BLaER1 (cell line): ENCODE measurements around the gene SCRN1.
"Not testable (repeated sequence)": the region's sequence is repeated elsewhere in the genome, so short reads cannot be mapped to it uniquely, and the experiment has no call there.

Source experiments
- H3K27ac ChIP-seq: shearing (Covaris generic); formaldehyde crosslinking; 2 replicates; pipeline ENCODE4 v1.8.1; 2022
- H3K27me3 ChIP-seq: shearing (Covaris generic); formaldehyde crosslinking; 2 replicates; pipeline ENCODE4 v1.8.1; 2022
- H3K36me3 ChIP-seq: shearing (Covaris generic); formaldehyde crosslinking; 2 replicates; pipeline ENCODE4 v1.8.1; 2022
- H3K4me1 ChIP-seq: shearing (Covaris generic); formaldehyde crosslinking; 2 replicates; pipeline ENCODE4 v1.8.1; 2022
- H3K4me2 ChIP-seq: shearing (Covaris generic); formaldehyde crosslinking; 2 replicates; pipeline ENCODE4 v1.8.1; 2022
- H3K4me3 ChIP-seq: shearing (Covaris generic); formaldehyde crosslinking; 2 replicates; pipeline ENCODE4 v1.8.1; 2022
- H3K9ac ChIP-seq: shearing (Covaris generic); formaldehyde crosslinking; 2 replicates; pipeline ENCODE4 v1.8.1; 2022
- H3K9me3 ChIP-seq: shearing (Covaris generic); formaldehyde crosslinking; 2 replicates; pipeline ENCODE4 v1.8.1; 2022
- H4K20me1 ChIP-seq: shearing (Covaris generic); formaldehyde crosslinking; 2 replicates; pipeline ENCODE4 v1.8.1; 2022
- Cebpa-rat ChIP-seq: shearing (Covaris generic); IDR thresholded peaks from 2 replicates; pipeline ENCODE4 v1.8.1; 2022

The SCRN1 gene

DNA sequence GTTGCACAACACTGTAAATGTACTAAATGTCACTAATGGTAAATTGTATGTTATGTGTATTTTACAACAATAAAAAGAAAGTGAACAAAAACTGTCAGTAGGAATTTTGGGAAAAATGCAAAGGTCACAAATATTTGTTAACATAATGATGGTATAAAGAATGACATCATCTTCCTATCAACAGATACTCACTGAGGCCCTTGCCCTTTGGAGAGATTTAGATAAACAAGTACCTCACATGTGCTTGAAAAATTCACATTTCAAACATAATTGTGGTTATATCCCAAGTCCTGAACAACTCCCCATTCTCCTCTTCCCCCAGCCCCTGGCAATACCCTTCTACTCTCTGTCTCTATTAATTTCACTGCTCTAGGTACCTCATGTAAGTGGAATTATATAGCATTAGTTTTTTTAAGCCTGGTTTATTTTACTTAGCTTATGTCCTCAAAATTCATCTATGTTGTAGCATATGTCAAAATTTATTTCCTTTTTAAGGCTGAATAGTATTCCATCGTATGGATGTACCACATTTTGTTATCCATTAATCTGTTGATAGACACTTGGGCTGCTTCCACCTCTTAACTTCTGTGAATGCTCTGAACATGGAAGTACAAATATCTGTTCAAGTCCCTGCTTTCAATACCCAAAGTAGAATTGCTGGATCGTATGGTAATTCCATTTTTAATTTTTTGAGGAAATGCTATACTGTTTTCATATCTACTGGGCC, 92.8 kb downstream of the SCRN1 start:
- Histone ChIP-seq H3K9ac (no peak overlapping the region), H3K4me3 (no peak overlapping the region), H3K27ac (no peak overlapping the region), H3K4me2 (no peak overlapping the region), H3K9me3 (peaks cover 6% of the 10 kb centered on the region; the same call in 1 of the 2 replicates), H3K36me3 (no peaks in the 10 kb centered on the region), H4K20me1 (no peaks in the 10 kb centered on the region), H3K27me3 (no peaks in the 10 kb centered on the region), H3K4me1 (no peaks in the 10 kb centered on the region)
- no peak for TF ChIP-seq Cebpa-rat

DNA sequence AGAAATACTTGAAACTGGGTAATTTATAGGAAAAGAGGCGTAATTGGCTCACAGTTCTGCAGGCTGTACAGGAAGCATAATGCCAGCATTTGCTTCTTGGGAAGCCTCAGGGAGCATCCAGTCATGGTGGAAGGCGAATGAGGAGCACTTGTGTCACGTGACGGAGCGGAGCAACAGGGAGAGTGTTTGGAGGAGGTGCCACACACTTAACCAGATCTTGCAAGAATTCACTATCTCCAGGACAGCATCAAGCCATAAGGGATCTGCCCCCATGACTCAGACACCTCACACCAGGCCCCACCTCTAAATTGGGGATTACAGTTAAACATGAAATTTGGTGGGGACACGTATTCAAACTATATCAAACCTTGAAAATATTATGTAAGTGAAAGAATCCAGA, 94.0 kb downstream of the SCRN1 start:
- Histone ChIP-seq H4K20me1 (no peaks in the 10 kb centered on the region), H3K4me2 (no peak overlapping the region), H3K4me3 (no peak overlapping the region), H3K4me1 (no peaks in the 10 kb centered on the region), H3K9ac (no peak overlapping the region), H3K27ac (no peak overlapping the region), H3K9me3 (peaks cover 6% of the 10 kb centered on the region; the same call in 1 of the 2 replicates), H3K27me3 (no peaks in the 10 kb centered on the region), H3K36me3 (no peaks in the 10 kb centered on the region)
- TF ChIP-seq Cebpa-rat, result no peak

DNA sequence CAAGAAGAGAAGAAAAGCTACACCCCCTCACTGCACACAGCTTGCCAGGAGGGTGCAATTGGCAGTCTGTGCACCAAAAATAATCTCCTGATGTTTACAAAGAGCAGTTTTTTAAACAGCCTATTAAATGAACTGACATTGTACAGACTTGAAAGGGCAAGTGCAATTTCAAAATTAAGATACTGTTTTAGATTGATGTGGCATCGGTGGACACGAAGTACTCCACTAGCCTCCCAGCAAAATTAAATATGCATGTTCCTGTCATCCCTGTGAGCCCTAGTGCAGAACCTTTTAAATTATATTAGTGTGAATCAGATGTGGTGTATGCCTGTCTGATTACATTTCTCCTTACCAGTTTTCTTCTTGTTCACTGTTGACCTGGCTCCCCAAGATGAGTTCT, 95.3 kb downstream of the SCRN1 start:
- Histone ChIP-seq H3K27me3 (no peaks in the 10 kb centered on the region), H3K4me1 (no peaks in the 10 kb centered on the region), H3K9ac (no peak overlapping the region), H3K36me3 (no peaks in the 10 kb centered on the region), H3K27ac (no peak overlapping the region), H3K4me3 (no peak overlapping the region), H3K4me2 (no peak overlapping the region), H3K9me3 (peaks cover 6% of the 10 kb centered on the region; the same call in 1 of the 2 replicates), H4K20me1 (no peaks in the 10 kb centered on the region)
- no peak for TF ChIP-seq Cebpa-rat

DNA sequence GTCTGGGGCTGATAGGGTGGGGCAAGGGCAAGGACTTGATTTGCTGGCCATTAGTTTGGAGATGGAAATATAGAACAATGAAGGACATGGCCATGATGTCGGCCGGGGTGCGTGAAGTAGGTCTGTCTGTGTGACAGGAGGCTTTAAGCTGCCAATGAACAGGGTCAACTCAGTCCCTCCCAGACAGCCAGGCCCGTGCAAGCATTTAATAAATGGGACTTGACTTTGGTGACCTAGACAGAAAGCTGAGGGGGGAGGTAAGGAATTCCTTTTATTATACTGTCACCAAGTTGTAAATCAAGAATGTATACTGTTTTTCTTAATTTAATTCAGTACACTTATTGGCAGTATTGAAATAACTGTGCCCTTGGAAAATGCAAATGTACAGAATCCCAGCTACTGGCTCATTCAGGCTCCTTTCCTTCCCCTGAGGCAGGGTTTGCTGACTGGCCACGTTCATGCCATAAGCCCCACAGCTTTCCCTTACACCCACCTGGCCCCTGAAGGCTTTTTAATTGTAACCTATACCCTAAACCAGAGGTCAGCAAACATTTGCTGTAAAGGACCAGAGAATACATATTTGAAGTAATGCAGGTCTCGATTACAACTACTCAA, 96.1 kb downstream of the SCRN1 start:
- Histone ChIP-seq H3K27ac (no peak overlapping the region), H3K4me2 (no peak overlapping the region), H3K27me3 (no peaks in the 10 kb centered on the region), H3K4me3 (no peak overlapping the region), H3K36me3 (no peaks in the 10 kb centered on the region), H4K20me1 (no peaks in the 10 kb centered on the region), H3K9ac (no peak overlapping the region), H3K9me3 (peaks cover 6% of the 10 kb centered on the region; the same call in 1 of the 2 replicates), H3K4me1 (no peaks in the 10 kb centered on the region)
- TF ChIP-seq Cebpa-rat, result no peak

DNA sequence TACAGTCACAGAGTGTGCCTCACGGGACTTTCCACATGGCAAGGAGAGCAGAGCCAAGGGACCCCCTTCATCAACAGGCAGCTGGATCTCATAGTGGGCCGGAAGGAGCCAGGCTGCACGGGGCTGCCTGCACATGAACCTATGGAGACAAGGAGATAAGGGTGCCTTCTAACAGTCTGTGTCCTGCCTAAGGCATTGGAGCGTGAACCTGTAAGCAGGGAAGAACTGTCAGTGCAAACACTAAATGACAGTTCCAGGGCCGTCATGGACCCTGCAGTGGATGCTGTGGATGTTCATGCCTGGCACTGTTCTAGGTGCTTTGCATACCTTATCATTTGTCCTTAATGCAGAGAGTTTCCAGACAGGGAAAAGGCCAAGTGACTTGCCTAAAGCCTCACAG, 97.4 kb downstream of the SCRN1 start:
- no peaks in the 10 kb centered on the region for H3K27me3 ChIP-seq
- H3K36me3 ChIP-seq, result no peaks in the 10 kb centered on the region
- H3K4me1 ChIP-seq, result no peaks in the 10 kb centered on the region
- H4K20me1 ChIP-seq, result no peaks in the 10 kb centered on the region
- H3K4me2 ChIP-seq, result no peak overlapping the region
- H3K9ac ChIP-seq, result no peak overlapping the region
- H3K4me3 ChIP-seq, result no peak overlapping the region
- no peak for TF ChIP-seq Cebpa-rat
- peaks cover 6% of the 10 kb centered on the region; the same call in 1 of the 2 replicates for H3K9me3 ChIP-seq
- no peak overlapping the region for H3K27ac ChIP-seq

DNA sequence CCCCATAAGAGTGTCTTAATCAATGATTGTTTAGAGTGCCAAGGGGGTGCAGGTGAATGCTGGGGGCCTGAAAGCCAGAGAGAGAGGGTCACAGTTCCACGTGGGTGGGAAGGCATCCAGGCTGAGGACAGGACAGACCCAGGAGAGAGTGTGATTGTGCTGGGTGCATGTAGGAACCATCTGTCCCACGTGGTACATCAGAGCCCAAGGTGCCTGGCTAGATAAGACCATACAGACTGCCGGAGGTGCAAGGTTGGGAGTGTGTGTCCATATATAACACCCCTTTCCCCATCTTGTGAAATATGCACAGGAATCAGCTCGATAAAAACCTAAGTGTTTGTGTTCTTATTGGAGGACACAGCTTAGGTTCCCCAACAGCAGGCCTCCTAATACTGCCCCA, 97.8 kb downstream of the SCRN1 start:
- H3K9ac ChIP-seq, result no peak overlapping the region
- no peak overlapping the region for H3K27ac ChIP-seq
- no peaks in the 10 kb centered on the region for H3K4me1 ChIP-seq
- H3K4me2 ChIP-seq, result no peak overlapping the region
- no peaks in the 10 kb centered on the region for H3K36me3 ChIP-seq
- H3K4me3 ChIP-seq, result no peak overlapping the region
- H3K27me3 ChIP-seq, result no peaks in the 10 kb centered on the region
- peaks cover 1% of the 10 kb centered on the region; the same call in 1 of the 2 replicates for H3K9me3 ChIP-seq
- no peak for TF ChIP-seq Cebpa-rat
- no peaks in the 10 kb centered on the region for H4K20me1 ChIP-seq

DNA sequence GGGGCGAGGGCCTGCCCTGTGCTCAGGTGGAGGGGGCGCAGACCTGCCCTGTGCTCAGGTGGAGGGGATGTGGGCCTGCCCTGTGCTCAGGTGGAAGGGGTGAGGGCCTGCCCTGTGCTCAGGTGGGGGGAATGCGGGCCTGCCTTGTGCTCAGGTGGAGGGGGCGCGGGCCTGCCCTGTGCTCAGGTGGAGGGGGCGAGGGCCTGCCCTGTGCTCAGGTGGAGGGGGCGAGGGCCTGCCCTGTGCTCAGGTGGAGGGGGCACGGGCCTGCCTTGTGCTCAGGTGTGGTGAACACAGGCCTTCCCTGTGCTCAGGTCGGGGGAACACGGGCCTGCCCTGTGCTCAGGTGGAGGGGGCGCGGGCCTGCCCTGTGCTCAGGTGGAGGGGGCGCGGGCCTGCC, 98.8 kb downstream of the SCRN1 start:
- H4K20me1 ChIP-seq, H3K4me1 ChIP-seq, H3K27me3 ChIP-seq, H3K4me3 ChIP-seq, H3K9ac ChIP-seq, H3K36me3 ChIP-seq, H3K9me3 ChIP-seq, H3K27ac ChIP-seq, H3K4me2 ChIP-seq: not testable (repeated sequence)

DNA sequence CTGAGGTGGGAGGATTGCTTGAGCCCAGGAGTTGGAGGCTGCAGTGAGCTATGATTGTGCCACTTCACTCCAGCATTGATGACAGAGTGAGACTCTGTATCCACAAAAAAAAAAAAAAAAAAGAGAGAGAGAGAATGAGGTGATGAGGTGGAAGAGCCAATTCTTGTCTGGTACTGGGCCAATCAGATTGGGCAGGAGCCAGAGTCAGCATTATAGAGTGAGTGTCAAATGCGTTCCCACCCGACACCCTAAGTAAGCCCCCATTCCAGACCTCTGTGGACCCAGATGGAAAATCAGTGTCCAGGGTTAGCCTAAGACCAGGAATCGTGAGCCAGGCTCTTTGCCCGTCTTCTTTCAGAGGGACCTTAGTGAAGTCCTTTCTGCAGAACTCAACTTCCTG, 99.3 kb downstream of the SCRN1 start:
- no peak overlapping the region for H3K4me2 ChIP-seq
- no peaks in the 10 kb centered on the region for H3K9me3 ChIP-seq
- H3K9ac ChIP-seq, result no peak overlapping the region
- no peaks in the 10 kb centered on the region for H3K4me1 ChIP-seq
- no peak for TF ChIP-seq Cebpa-rat
- no peaks in the 10 kb centered on the region for H3K36me3 ChIP-seq
- no peaks in the 10 kb centered on the region for H4K20me1 ChIP-seq
- H3K27ac ChIP-seq, result no peak overlapping the region
- H3K27me3 ChIP-seq, result peaks cover under 1% of the 10 kb centered on the region; the same call in 1 of the 2 replicates
- H3K4me3 ChIP-seq, result no peak overlapping the region

DNA sequence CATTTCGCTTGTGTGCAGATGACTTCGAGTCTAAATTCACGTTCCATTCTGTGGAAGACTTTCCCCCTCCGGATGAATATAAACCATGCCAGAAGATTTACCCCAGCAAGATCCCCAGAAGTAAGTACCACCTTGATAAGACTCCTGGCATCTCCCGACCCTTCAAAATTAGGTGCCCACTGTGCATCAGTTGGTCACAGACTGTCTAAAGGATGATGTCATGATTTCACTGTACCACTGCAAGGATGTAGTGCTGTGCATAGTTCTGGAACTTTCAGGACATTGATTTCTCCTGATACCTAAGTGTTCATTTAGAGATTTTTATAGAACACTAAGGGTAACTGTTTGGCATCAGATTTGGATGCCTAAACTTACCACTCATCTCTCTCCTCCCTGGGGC, 100.3 kb downstream of the SCRN1 start:
- H3K9ac ChIP-seq, result no peak overlapping the region
- H3K27me3 ChIP-seq, result peaks cover 11% of the 10 kb centered on the region

DNA sequence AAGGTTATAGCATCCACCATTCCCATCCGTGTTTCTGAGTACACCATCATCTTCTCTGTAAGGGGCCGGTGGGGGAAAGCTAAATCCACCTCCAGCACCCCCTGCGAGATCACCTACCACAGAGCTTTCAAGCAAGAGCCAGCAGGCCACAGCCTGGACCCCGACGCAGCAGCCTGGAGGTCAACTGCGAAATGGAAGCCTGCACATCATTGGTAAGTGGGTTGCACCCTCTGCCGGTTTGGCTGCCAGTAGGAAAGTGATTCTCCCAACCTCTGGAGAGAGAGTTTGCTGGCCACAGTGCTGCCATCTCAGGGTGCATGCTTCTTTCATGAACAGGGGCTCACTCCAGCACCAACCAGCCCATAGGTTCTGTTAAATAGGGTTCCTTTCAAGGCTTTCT, 101.6 kb downstream of the SCRN1 start:
- Histone ChIP-seq H3K27ac (no peak overlapping the region), H3K9me3 (no peaks in the 10 kb centered on the region), H3K4me3 (no peak overlapping the region), H3K27me3 (peaks cover 18% of the 10 kb centered on the region), H3K4me1 (no peaks in the 10 kb centered on the region), H3K36me3 (no peaks in the 10 kb centered on the region), H3K4me2 (no peak overlapping the region), H3K9ac (no peak overlapping the region), H4K20me1 (no peaks in the 10 kb centered on the region)
- no peak for TF ChIP-seq Cebpa-rat

More for the DNA sequence above, 100.3 kb downstream of the SCRN1 start:
- Histone ChIP-seq H3K4me3 (no peak overlapping the region), H4K20me1 (no peaks in the 10 kb centered on the region), H3K4me1 (no peaks in the 10 kb centered on the region), H3K9me3 (no peaks in the 10 kb centered on the region), H3K27ac (no peak overlapping the region), H3K36me3 (no peaks in the 10 kb centered on the region), H3K4me2 (no peak overlapping the region)
- TF ChIP-seq Cebpa-rat, result no peak
